OCI-LY1 (cell line): ENCODE results near the gene ABCB6.

ENCODE experiments used
- H2AFZ ChIP-seq: fragments of 200-600 bp; sonication (generic), shearing (Covaris generic); 2 replicates; pipeline ENCODE4 v1.6.0; 2014; ENCODE audit warnings: antibody characterized with exemption, mild to moderate bottlenecking, low read length
- H3F3A ChIP-seq: fragments of 200-600 bp; sonication (generic), shearing (Covaris generic); 2 replicates; pipeline ENCODE4 v1.6.0; 2014; ENCODE audit warnings: mild to moderate bottlenecking, antibody characterized with exemption, low read length, moderate library complexity; ENCODE audit not compliant: insufficient read depth
- H3K27ac ChIP-seq: fragments of 200-600 bp; sonication (generic); 2 replicates; pipeline ENCODE4 v1.5.1; 2014; ENCODE audit warnings: low read length, mixed run types, mild to moderate bottlenecking, low read depth; ENCODE audit not compliant: poor library complexity, severe bottlenecking
- H3K27me3 ChIP-seq: fragments of 200-600 bp; sonication (generic); 2 replicates; pipeline ENCODE4 v1.6.0; 2014; ENCODE audit warnings: antibody characterized with exemption, mild to moderate bottlenecking, low read length, moderate library complexity; ENCODE audit not compliant: insufficient read depth
- H3K36me3 ChIP-seq: fragments of 200-600 bp; sonication (generic); 2 replicates; pipeline ENCODE4 v1.6.1; 2014; ENCODE audit warnings: mild to moderate bottlenecking, antibody characterized with exemption, low read length, moderate library complexity, mixed read lengths; ENCODE audit not compliant: insufficient read depth
- H3K4me1 ChIP-seq: fragments of 200-600 bp; sonication (generic); 2 replicates; pipeline ENCODE4 v1.5.1; 2014; ENCODE audit warnings: mild to moderate bottlenecking, low read length, moderate library complexity; ENCODE audit not compliant: insufficient read depth, severe bottlenecking
- H3K4me2 ChIP-seq: fragments of 200-600 bp; sonication (generic), shearing (Covaris generic); 2 replicates; pipeline ENCODE4 v1.6.1; 2014; ENCODE audit warnings: low read length
- H3K4me3 ChIP-seq: fragments of 200-600 bp; sonication (generic); 2 replicates; pipeline ENCODE4 v1.5.1; 2014; ENCODE audit warnings: low read length, low read depth, mild to moderate bottlenecking, mixed read lengths; ENCODE audit not compliant: poor library complexity, severe bottlenecking
- H3K79me2 ChIP-seq: fragments of 200-600 bp; shearing (Covaris generic); 2 replicates; pipeline ENCODE4 v1.6.1; 2016; ENCODE audit warnings: mixed run types, low read length, mixed read lengths; ENCODE audit not compliant: insufficient read depth
- H3K9ac ChIP-seq: fragments of 200-600 bp; sonication (generic), shearing (Covaris generic); 2 replicates; pipeline ENCODE4 v1.6.1; 2014; ENCODE audit warnings: mild to moderate bottlenecking, low read length, mixed read lengths
- H3K9me2 ChIP-seq: fragments of 200-600 bp; sonication (generic), shearing (Covaris generic); 2 replicates; pipeline ENCODE4 v1.6.1; 2014; ENCODE audit warnings: low read depth, mild to moderate bottlenecking, low read length, mixed read lengths
- H3K9me3 ChIP-seq: fragments of 200-600 bp; shearing (Covaris generic); 2 replicates; pipeline ENCODE4 v1.6.1; 2014; ENCODE audit warnings: low read length, mixed read lengths
- H4K20me1 ChIP-seq: fragments of 200-600 bp; sonication (generic), shearing (Covaris generic); 2 replicates; pipeline ENCODE4 v1.6.0; 2016; ENCODE audit warnings: mild to moderate bottlenecking, low read length; ENCODE audit not compliant: insufficient read depth
- EZH2 ChIP-seq: fragments of 200-600 bp; sonication (generic), shearing (Covaris generic); IDR thresholded peaks from 2 replicates; pipeline ENCODE4 v1.8.0; 2017; ENCODE audit warnings: borderline replicate concordance, mixed run types, mild to moderate bottlenecking, antibody characterized with exemption, low read length, moderate library complexity, mixed read lengths
- TF ChIP-seq, protein P1 (sequence below): fragments of 200-600 bp; sonication (generic), shearing (Covaris generic); IDR thresholded peaks from 2 replicates; pipeline ENCODE4 v1.5.1; 2017; ENCODE audit warnings: mild to moderate bottlenecking, antibody characterized with exemption, low read length, moderate library complexity, mixed read lengths

Gene ABCB6

DNA sequence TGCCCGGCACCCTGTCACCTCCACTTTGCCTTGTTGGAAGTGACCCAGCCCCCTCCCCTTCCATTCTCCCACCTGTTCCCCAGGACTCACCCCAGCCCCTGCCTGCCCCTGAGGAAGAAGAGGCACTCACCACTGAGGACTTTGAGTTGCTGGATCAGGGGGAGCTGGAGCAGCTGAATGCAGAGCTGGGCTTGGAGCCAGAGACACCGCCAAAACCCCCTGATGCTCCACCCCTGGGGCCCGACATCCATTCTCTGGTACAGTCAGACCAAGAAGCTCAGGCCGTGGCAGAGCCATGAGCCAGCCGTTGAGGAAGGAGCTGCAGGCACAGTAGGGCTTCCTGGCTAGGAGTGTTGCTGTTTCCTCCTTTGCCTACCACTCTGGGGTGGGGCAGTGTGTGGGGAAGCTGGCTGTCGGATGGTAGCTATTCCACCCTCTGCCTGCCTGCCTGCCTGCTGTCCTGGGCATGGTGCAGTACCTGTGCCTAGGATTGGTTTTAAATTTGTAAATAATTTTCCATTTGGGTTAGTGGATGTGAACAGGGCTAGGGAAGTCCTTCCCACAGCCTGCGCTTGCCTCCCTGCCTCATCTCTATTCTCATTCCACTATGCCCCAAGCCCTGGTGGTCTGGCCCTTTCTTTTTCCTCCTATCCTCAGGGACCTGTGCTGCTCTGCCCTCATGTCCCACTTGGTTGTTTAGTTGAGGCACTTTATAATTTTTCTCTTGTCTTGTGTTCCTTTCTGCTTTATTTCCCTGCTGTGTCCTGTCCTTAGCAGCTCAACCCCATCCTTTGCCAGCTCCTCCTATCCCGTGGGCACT lies 36.2 kb downstream of the ABCB6 start:
- no peaks in the 10 kb centered on the region for H3F3A ChIP-seq
- no peaks in the 10 kb centered on the region for H3K9me3 ChIP-seq
- peaks cover 8% of the 10 kb centered on the region; the same call in 1 of the 2 replicates for H3K79me2 ChIP-seq
- no peaks in the 10 kb centered on the region for H4K20me1 ChIP-seq
- no peak overlapping the region for H3K4me3 ChIP-seq
- H3K9ac ChIP-seq, result no peak overlapping the region
- H3K4me2 ChIP-seq, result no peak overlapping the region
- H2AFZ ChIP-seq, result no peak overlapping the region
- H3K36me3 ChIP-seq, result peaks cover 51% of the 10 kb centered on the region
- H3K9me2 ChIP-seq, result no peaks in the 10 kb centered on the region
- no peaks in the 10 kb centered on the region for H3K27me3 ChIP-seq
- H3K27ac ChIP-seq, result no peak overlapping the region
- peaks cover 15% of the 10 kb centered on the region for H3K4me1 ChIP-seq
- TF ChIP-seq, protein P1, sequence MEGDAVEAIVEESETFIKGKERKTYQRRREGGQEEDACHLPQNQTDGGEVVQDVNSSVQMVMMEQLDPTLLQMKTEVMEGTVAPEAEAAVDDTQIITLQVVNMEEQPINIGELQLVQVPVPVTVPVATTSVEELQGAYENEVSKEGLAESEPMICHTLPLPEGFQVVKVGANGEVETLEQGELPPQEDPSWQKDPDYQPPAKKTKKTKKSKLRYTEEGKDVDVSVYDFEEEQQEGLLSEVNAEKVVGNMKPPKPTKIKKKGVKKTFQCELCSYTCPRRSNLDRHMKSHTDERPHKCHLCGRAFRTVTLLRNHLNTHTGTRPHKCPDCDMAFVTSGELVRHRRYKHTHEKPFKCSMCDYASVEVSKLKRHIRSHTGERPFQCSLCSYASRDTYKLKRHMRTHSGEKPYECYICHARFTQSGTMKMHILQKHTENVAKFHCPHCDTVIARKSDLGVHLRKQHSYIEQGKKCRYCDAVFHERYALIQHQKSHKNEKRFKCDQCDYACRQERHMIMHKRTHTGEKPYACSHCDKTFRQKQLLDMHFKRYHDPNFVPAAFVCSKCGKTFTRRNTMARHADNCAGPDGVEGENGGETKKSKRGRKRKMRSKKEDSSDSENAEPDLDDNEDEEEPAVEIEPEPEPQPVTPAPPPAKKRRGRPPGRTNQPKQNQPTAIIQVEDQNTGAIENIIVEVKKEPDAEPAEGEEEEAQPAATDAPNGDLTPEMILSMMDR, result no peak
- no peak for TF ChIP-seq EZH2

DNA sequence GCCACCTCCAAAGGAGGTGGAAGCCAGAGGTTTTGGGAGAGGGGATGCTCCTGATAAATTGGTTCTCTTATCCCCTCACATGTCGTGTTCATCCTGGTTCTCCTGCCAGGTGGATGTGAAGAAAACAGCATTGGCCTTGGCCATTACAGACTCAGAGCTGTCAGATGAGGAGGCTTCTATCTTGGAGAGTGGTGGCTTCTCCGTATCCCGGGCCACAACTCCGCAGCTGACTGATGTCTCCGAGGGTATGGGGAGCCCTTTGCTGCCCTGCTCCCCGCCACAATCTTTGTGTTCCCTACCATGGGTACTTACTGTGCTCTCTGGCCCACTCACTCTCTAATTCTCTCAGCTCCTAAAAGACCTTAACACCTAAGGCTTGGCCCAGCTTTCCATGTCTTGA lies 37.2 kb downstream of the ABCB6 start:
- Histone ChIP-seq H3K36me3 (peaks cover 51% of the 10 kb centered on the region), H3F3A (no peaks in the 10 kb centered on the region; the same call in 1 of the 2 replicates), H3K27me3 (no peaks in the 10 kb centered on the region), H4K20me1 (no peaks in the 10 kb centered on the region), H3K4me2 (no peak overlapping the region), H2AFZ (no peak overlapping the region), H3K9me2 (no peaks in the 10 kb centered on the region), H3K4me3 (no peak overlapping the region), H3K4me1 (peaks cover 15% of the 10 kb centered on the region), H3K27ac (no peak overlapping the region), H3K9ac (no peak overlapping the region), H3K9me3 (no peaks in the 10 kb centered on the region), H3K79me2 (peaks cover 8% of the 10 kb centered on the region; the same call in 1 of the 2 replicates)
- no peak for TF ChIP-seq EZH2
- TF ChIP-seq, protein P1, result no peak

DNA sequence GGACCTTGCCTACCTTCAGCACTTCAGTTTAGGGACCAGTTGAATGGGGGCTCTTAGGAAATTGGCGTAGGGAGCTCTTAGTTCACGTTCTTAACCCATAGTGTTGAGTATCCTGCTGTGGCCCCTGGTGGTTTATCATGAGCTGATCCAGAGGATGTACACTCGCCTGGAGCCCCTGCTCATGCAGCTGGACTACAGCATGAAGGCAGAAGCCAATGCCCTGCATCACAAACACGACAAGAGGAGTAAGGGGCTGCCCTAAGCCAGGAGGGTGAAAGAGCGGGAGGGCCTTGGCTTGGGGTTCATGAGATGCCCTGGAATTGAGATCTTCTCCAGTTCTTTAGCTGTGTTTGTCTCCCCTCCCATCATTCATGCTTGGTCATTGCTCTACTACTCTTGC lies 37.8 kb downstream of the ABCB6 start:
- peaks cover 19% of the 10 kb centered on the region for H3K4me1 ChIP-seq
- no peak for TF ChIP-seq EZH2
- TF ChIP-seq, protein P1, result no peak
- no peaks in the 10 kb centered on the region for H3K27me3 ChIP-seq
- H3K36me3 ChIP-seq, result peaks cover 51% of the 10 kb centered on the region
- H3K9me2 ChIP-seq, result no peaks in the 10 kb centered on the region
- H3K4me3 ChIP-seq, result no peak overlapping the region
- H3K4me2 ChIP-seq, result no peak overlapping the region
- no peaks in the 10 kb centered on the region; the same call in 1 of the 2 replicates for H3F3A ChIP-seq
- no peaks in the 10 kb centered on the region for H4K20me1 ChIP-seq
- H3K9ac ChIP-seq, result no peak overlapping the region
- no peak overlapping the region for H2AFZ ChIP-seq
- peaks cover 8% of the 10 kb centered on the region; the same call in 1 of the 2 replicates for H3K79me2 ChIP-seq
- no peak overlapping the region for H3K27ac ChIP-seq
- no peaks in the 10 kb centered on the region for H3K9me3 ChIP-seq
